Brain microvascular endothelial cell (primary cell): ENCODE data around the gene DES.

ENCODE experiments used
- DNase-seq: peaks from one replicate; pipeline ENCODE4 v3.0.0-alpha.2; 2020
- H3K27ac ChIP-seq: fragments of 250-450 bp; sonication (Bioruptor Pico); 2 replicates; pipeline ENCODE4 v1.5.1; 2020; ENCODE audit warnings: mild to moderate bottlenecking, moderate library complexity
- H3K27me3 ChIP-seq: fragments of 250-450 bp; sonication (Bioruptor Pico); replicated peaks from 2 replicates; pipeline ENCODE4 v1.5.1; 2020; ENCODE audit warnings: mild to moderate bottlenecking
- H3K36me3 ChIP-seq: fragments of 250-450 bp; sonication (Bioruptor Pico); replicated peaks from 2 replicates; pipeline ENCODE4 v1.5.1; 2020; ENCODE audit warnings: mild to moderate bottlenecking
- H3K4me3 ChIP-seq: 2 replicates; pipeline ENCODE4 v1.5.1; 2011; ENCODE audit warnings: low read depth, mild to moderate bottlenecking, control low read depth, low read length, moderate library complexity
- CTCF ChIP-seq: IDR thresholded peaks from 2 replicates; pipeline ENCODE4 v1.5.1; 2011; ENCODE audit warnings: low read depth, mild to moderate bottlenecking, moderate library complexity, low read length, control low read depth, inconsistent platforms; ENCODE audit errors: missing control alignments
- in situ Hi-C: cut with HindIII; loops from 2 replicates; pipeline ENCODE4 v1.10.0; 2017; ENCODE audit warnings: low sequenced_read_pairs, low pct_ligation_motif_present

Gene DES

GRCh38 chr2:219464286-219465032, 46.3 kb downstream of the DES start:
- Histone ChIP-seq H3K27ac (no peak overlapping the region), H3K27me3 (no peaks in the 10 kb centered on the region), H3K36me3 (no peaks in the 10 kb centered on the region), H3K4me3 (no peak overlapping the region)
- DNase-seq: no peak
- TF ChIP-seq CTCF: no peak
- in situ Hi-C loops: no loop called here

- Histone ChIP-seq H3K36me3 (no peaks in the 10 kb centered on the region), H3K4me3 (no peak overlapping the region), H3K27ac (no peak overlapping the region), H3K27me3 (no peaks in the 10 kb centered on the region)
- TF ChIP-seq CTCF: no peak
- in situ Hi-C loops: no loop called here
- no peak for DNase-seq
Measured at GRCh38 chr2:219465659-219466561, 47.7 kb downstream of the DES start.

GRCh38 chr2:219466816-219467735, 48.9 kb downstream of the DES start:
- no peak overlapping the region for H3K4me3 ChIP-seq
- in situ Hi-C loops: no loop called here
- H3K27me3 ChIP-seq: no peaks in the 10 kb centered on the region
- no peak overlapping the region for H3K27ac ChIP-seq
- TF ChIP-seq CTCF: no peak
- no peak for DNase-seq
- no peaks in the 10 kb centered on the region for H3K36me3 ChIP-seq

- DNase-seq: no peak
- H3K36me3 ChIP-seq: no peaks in the 10 kb centered on the region
- TF ChIP-seq CTCF: no peak
- no peak overlapping the region for H3K27ac ChIP-seq
- H3K27me3 ChIP-seq: no peaks in the 10 kb centered on the region
- in situ Hi-C loops: no loop called here
- no peak overlapping the region for H3K4me3 ChIP-seq
Measured at GRCh38 chr2:219467736-219468075, 49.5 kb downstream of the DES start.

GRCh38 chr2:219468410-219469185, 50.4 kb downstream of the DES start:
- TF ChIP-seq CTCF: no peak
- no peak overlapping the region for H3K4me3 ChIP-seq
- in situ Hi-C loops: no loop called here
- no peaks in the 10 kb centered on the region for H3K27me3 ChIP-seq
- no peak for DNase-seq
- H3K36me3 ChIP-seq: no peaks in the 10 kb centered on the region
- no peak overlapping the region for H3K27ac ChIP-seq
